Mesenchymal stem cell (in vitro differentiated cells and primary cell): ENCODE measurements around the gene KCND2.

ENCODE experiments used
- DNase-seq: peaks from one replicate; pipeline ENCODE4 v3.0.0-alpha.2; 2013
- H2AFZ ChIP-seq: one replicate; pipeline ENCODE4 v1.6.1; 2013; ENCODE audit warnings: low read depth, mild to moderate bottlenecking, control low read depth, inconsistent platforms, low read length, moderate library complexity
- H2AK5ac ChIP-seq: 2 replicates; pipeline ENCODE4 v1.6.1; 2013; ENCODE audit warnings: low read length, moderate library complexity, mild to moderate bottlenecking, inconsistent platforms; ENCODE audit not compliant: severe bottlenecking
- H2BK120ac ChIP-seq: one replicate; pipeline ENCODE4 v1.6.1; 2013; ENCODE audit warnings: low read depth, mild to moderate bottlenecking, inconsistent platforms, low read length, moderate library complexity
- H2BK12ac ChIP-seq, 2 experiments: one replicate each; pipeline ENCODE4 v1.6.1; 2013; ENCODE audit warnings: inconsistent platforms in 2 of 2, low read length in 2 of 2, mild to moderate bottlenecking in 2 of 2, moderate library complexity in 2 of 2, control low read depth in 1 of 2
- H2BK15ac ChIP-seq: one replicate; pipeline ENCODE4 v1.6.1; 2013; ENCODE audit warnings: mild to moderate bottlenecking, low read depth, inconsistent platforms; ENCODE audit not compliant: poor library complexity, severe bottlenecking
- H2BK5ac ChIP-seq: 2 replicates; pipeline ENCODE4 v1.6.1; 2013; ENCODE audit warnings: low read depth, mild to moderate bottlenecking, low read length, control low read depth, inconsistent platforms; ENCODE audit not compliant: poor library complexity, severe bottlenecking
- H3K14ac ChIP-seq, 2 experiments: one replicate each; pipeline ENCODE4 v1.6.1; 2013; ENCODE audit warnings: inconsistent platforms in 2 of 2, low read length in 2 of 2, control low read depth in 1 of 2, mild to moderate bottlenecking in 1 of 2, moderate library complexity in 1 of 2
- H3K18ac ChIP-seq, 2 experiments: one replicate each; pipeline ENCODE4 v1.6.1; 2013; ENCODE audit warnings: inconsistent platforms in 2 of 2, low read length in 2 of 2, control low read depth in 1 of 2, low read depth in 1 of 2, mild to moderate bottlenecking in 1 of 2
- H3K23ac ChIP-seq, 2 experiments: one replicate each; pipeline ENCODE4 v1.6.1; 2013; ENCODE audit warnings: inconsistent platforms in 2 of 2, low read length in 2 of 2, mild to moderate bottlenecking in 2 of 2, moderate library complexity in 2 of 2, control low read depth in 1 of 2
- H3K27ac ChIP-seq: 2 replicates; pipeline ENCODE4 v1.5.1; 2013; ENCODE audit warnings: mild to moderate bottlenecking, moderate library complexity, low read length, control low read depth, inconsistent platforms; ENCODE audit not compliant: poor library complexity, severe bottlenecking
- H3K27me3 ChIP-seq, 2 experiments: 2 replicates each; pipeline versions ENCODE4 v1.6.1 to v1.7.0; 2013; ENCODE audit warnings: low read length in 2 of 2, mild to moderate bottlenecking in 2 of 2, moderate library complexity in 2 of 2, control low read depth in 1 of 2, inconsistent platforms in 1 of 2; ENCODE audit not compliant: control insufficient read depth in 1 of 2, insufficient read depth in 1 of 2
- H3K36me3 ChIP-seq, 2 experiments: 2 replicates each; pipeline versions ENCODE4 v1.6.1 to v1.7.0; 2013; ENCODE audit warnings: low read length in 2 of 2, control low read depth in 1 of 2, inconsistent platforms in 1 of 2, low read depth in 1 of 2, mild to moderate bottlenecking in 1 of 2; ENCODE audit not compliant: insufficient read depth in 2 of 2, control insufficient read depth in 1 of 2
- H3K4ac ChIP-seq, 2 experiments: one replicate each; pipeline ENCODE4 v1.6.1; 2013; ENCODE audit warnings: inconsistent platforms in 2 of 2, low read length in 2 of 2, mild to moderate bottlenecking in 2 of 2, moderate library complexity in 2 of 2, control low read depth in 1 of 2, low read depth in 1 of 2
- H3K4me1 ChIP-seq: 2 replicates; pipeline ENCODE4 v1.6.1; 2013; ENCODE audit warnings: low read depth, low read length, control low read depth; ENCODE audit not compliant: control insufficient read depth, insufficient read depth
- H3K4me2 ChIP-seq: 2 replicates; pipeline ENCODE4 v1.6.1; 2013; ENCODE audit warnings: low read length, mild to moderate bottlenecking, inconsistent platforms; ENCODE audit not compliant: poor library complexity, severe bottlenecking
- H3K4me3 ChIP-seq, 2 experiments: 2 replicates each; pipeline versions ENCODE4 v1.5.1 to v1.7.0; 2013; ENCODE audit warnings: low read length in 2 of 2, mild to moderate bottlenecking in 2 of 2, control low read depth in 1 of 2, low read depth in 1 of 2; ENCODE audit not compliant: insufficient read depth in 1 of 2
- H3K79me1 ChIP-seq: replicated peaks from 2 replicates; pipeline ENCODE4 v1.6.1; 2013; ENCODE audit warnings: mild to moderate bottlenecking, control low read depth, low read length, inconsistent platforms; ENCODE audit not compliant: poor library complexity, severe bottlenecking
- H3K9ac ChIP-seq: 2 replicates; pipeline ENCODE4 v1.7.0; 2013; ENCODE audit warnings: mild to moderate bottlenecking, low read length, moderate library complexity
- H3K9me3 ChIP-seq: 2 replicates; pipeline ENCODE4 v1.7.0; 2013; ENCODE audit warnings: mild to moderate bottlenecking, low read length; ENCODE audit not compliant: control insufficient read depth
- H4K8ac ChIP-seq: one replicate; pipeline ENCODE4 v1.6.1; 2013; ENCODE audit warnings: inconsistent platforms, mild to moderate bottlenecking, low read length, moderate library complexity
- H4K91ac ChIP-seq: one replicate; pipeline ENCODE4 v1.6.1; 2013; ENCODE audit warnings: mild to moderate bottlenecking, low read length, inconsistent platforms
- WGBS: methylation state at CpG from one replicate; pipeline ENCODE4 v1.1.7; 2013; ENCODE audit warnings: mixed read lengths; 5-methylcytosine and 5-hydroxymethylcytosine counted together

The KCND2 gene

GRCh38 chr7:120460949-120461348 lies 188.0 kb downstream of the KCND2 start:
- Histone ChIP-seq H3K4me3 (no peak overlapping the region), H3K14ac (no peak overlapping the region), H2BK5ac (no peak overlapping the region), H3K23ac (no peak overlapping the region), H3K18ac (no peak overlapping the region), H2BK15ac (no peak overlapping the region), H3K36me3 (peaks cover 0 to 10% of the 10 kb centered on the region in 2 experiments), H2AFZ (no peak overlapping the region), H3K9ac (no peak overlapping the region), H3K4me2 (no peak overlapping the region), H2AK5ac (no peak overlapping the region), H4K8ac (no peak overlapping the region), H2BK120ac (no peak overlapping the region), H3K4ac (no peak overlapping the region), H3K27ac (no peak overlapping the region), H3K4me1 (no peaks in the 10 kb centered on the region), H3K9me3 (peaks cover 7% of the 10 kb centered on the region), H3K27me3 (no peaks in the 10 kb centered on the region), H3K79me1 (no peaks in the 10 kb centered on the region), H4K91ac (no peak overlapping the region), H2BK12ac (no peak overlapping the region)
- WGBS, result 78% methylated on average over 2 of the region's 2 CpGs
- DNase-seq, result no peak

- H3K4ac ChIP-seq, result no peak overlapping the region
- H3K36me3 ChIP-seq, result no peaks in the 10 kb centered on the region
- no peak overlapping the region for H3K4me3 ChIP-seq
- no peaks in the 10 kb centered on the region for H3K4me1 ChIP-seq
- no peak overlapping the region for H2BK12ac ChIP-seq
- H4K91ac ChIP-seq, result no peak overlapping the region
- H3K18ac ChIP-seq, result no peak overlapping the region
- no peak overlapping the region for H2AK5ac ChIP-seq
- no CpG with 5 or more reads among the region's 2 CpGs for WGBS
- H2AFZ ChIP-seq, result no peak overlapping the region
- no peaks in the 10 kb centered on the region for H3K27me3 ChIP-seq
- DNase-seq, result no peak
- H3K79me1 ChIP-seq, result no peaks in the 10 kb centered on the region
- H4K8ac ChIP-seq, result no peak overlapping the region
- no peak overlapping the region for H3K4me2 ChIP-seq
- H3K9ac ChIP-seq, result no peak overlapping the region
- no peak overlapping the region for H3K23ac ChIP-seq
- no peak overlapping the region for H2BK120ac ChIP-seq
- H2BK5ac ChIP-seq, result no peak overlapping the region
- H3K9me3 ChIP-seq, result no peaks in the 10 kb centered on the region
- H2BK15ac ChIP-seq, result no peak overlapping the region
- H3K27ac ChIP-seq, result no peak overlapping the region
- H3K14ac ChIP-seq, result no peak overlapping the region
Observed at GRCh38 chr7:120462991-120463390, 190.0 kb downstream of the KCND2 start.

DNA sequence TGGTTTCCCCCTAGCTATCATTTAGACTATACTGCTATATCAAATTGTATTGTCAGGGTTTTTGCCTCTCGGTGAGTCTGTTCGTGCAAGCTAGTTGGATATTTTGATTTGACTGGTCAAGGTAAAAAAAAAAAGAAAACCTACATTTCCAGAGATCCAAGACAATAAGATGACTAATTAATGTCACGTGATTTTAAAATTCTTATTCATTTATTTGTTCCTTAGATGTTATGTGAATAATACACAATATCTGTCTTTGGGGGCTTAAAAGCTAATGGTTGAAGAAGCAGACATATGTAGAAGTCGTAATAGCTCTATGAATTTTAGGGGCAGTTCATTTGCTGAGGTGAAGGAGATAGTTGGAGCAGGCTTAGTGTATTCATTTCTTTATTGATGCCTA lies 191.1 kb downstream of the KCND2 start:
- Histone ChIP-seq H2AK5ac (no peak overlapping the region), H3K9ac (no peak overlapping the region), H4K8ac (no peak overlapping the region), H3K27me3 (no peaks in the 10 kb centered on the region), H3K36me3 (no peaks in the 10 kb centered on the region), H3K79me1 (no peaks in the 10 kb centered on the region), H3K4me2 (no peak overlapping the region), H4K91ac (no peak overlapping the region), H3K23ac (no peak overlapping the region), H2BK12ac (no peak overlapping the region), H3K27ac (no peak overlapping the region), H2BK120ac (no peak overlapping the region), H3K14ac (no peak overlapping the region), H3K4me3 (no peak overlapping the region), H3K9me3 (no peaks in the 10 kb centered on the region), H3K18ac (no peak overlapping the region), H2BK5ac (no peak overlapping the region), H2BK15ac (no peak overlapping the region), H3K4me1 (no peaks in the 10 kb centered on the region), H3K4ac (no peak overlapping the region), H2AFZ (no peak overlapping the region)
- WGBS, result 83% methylated on average over 1 of the region's 4 CpGs
- no peak for DNase-seq

DNA sequence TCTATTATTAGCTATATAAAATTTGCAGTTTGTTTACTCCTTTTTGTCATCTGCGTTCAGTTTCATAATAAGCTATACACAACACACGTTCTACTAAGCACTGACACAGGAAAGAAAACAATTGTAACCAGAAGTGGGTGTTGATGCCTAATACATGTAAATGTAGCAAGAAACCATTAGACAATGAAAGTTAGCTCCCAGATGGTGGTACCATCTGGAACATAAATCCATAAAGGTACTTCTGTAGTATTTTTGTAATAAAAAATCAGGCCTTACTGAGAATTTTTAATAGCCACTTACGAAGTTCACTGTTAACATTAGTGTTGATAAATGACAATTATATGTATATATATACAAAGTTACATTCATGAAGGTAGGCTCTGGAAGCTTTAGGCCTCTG lies 194.7 kb downstream of the KCND2 start:
- H3K36me3 ChIP-seq, result no peaks in the 10 kb centered on the region
- H3K27me3 ChIP-seq, result no peaks in the 10 kb centered on the region
- H4K8ac ChIP-seq, result no peak overlapping the region
- no peak overlapping the region for H2BK5ac ChIP-seq
- H2BK15ac ChIP-seq, result no peak overlapping the region
- no peak overlapping the region for H3K27ac ChIP-seq
- H3K9me3 ChIP-seq, result no peaks in the 10 kb centered on the region
- no peak overlapping the region for H3K14ac ChIP-seq
- no peak overlapping the region for H2AFZ ChIP-seq
- H3K4ac ChIP-seq, result no peak overlapping the region
- H3K23ac ChIP-seq, result no peak overlapping the region
- H3K18ac ChIP-seq, result no peak overlapping the region
- DNase-seq, result no peak
- H2BK12ac ChIP-seq, result no peak overlapping the region
- no peak overlapping the region for H2AK5ac ChIP-seq
- H3K4me2 ChIP-seq, result no peak overlapping the region
- H2BK120ac ChIP-seq, result no peak overlapping the region
- H3K4me1 ChIP-seq, result no peaks in the 10 kb centered on the region
- WGBS, result no CpG with 5 or more reads among the region's 3 CpGs
- H3K9ac ChIP-seq, result no peak overlapping the region
- no peak overlapping the region for H4K91ac ChIP-seq
- H3K4me3 ChIP-seq, result no peak overlapping the region
- no peaks in the 10 kb centered on the region for H3K79me1 ChIP-seq
